Epithelial cell of esophagus (primary cell): ENCODE measurements around the gene XIAP.
A peak's percentile ranks its signal among the peaks of the same experiment; 100 is the strongest.
"Not testable (repeated sequence)": the region's sequence is repeated elsewhere in the genome, so short reads cannot be mapped to it uniquely, and the experiment has no call there.

Experiments used
- DNase-seq: peaks from one replicate; pipeline ENCODE4 v3.0.0; 2010; ENCODE audit warnings: low read depth
- H3K4me3 ChIP-seq: 2 replicates; pipeline ENCODE4 v1.5.1; 2011; ENCODE audit warnings: mild to moderate bottlenecking, low read length, control low read depth
- TF ChIP-seq, protein P1 (sequence below): IDR thresholded peaks from 2 replicates; pipeline ENCODE4 v1.5.1; 2011; ENCODE audit warnings: low read depth, mild to moderate bottlenecking, low read length, control low read depth, inconsistent platforms; ENCODE audit not compliant: insufficient read depth; ENCODE audit errors: missing control alignments

XIAP gene

DNA sequence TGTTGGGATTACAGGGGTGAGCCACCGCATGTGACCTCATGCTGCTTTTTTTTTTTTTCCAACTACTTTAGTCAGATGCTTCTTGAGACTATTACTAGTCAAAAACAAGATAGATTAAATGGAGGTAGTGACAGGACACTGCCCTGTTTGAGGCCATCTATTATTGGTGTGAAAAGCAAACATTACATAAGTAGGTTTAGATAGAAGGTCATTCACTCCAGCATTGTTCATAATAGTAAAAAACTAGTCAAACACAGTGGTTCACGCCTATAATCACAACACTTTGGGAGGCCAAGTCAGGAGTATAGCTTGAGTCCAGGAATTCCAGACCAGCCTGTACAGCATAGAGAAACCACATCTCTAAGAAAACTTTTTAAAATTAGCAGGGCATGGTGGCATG is 16.3 kb downstream of the XIAP start:
- H3K4me3 ChIP-seq = no peak overlapping the region
- DNase-seq = no peak
- TF ChIP-seq, protein P1, sequence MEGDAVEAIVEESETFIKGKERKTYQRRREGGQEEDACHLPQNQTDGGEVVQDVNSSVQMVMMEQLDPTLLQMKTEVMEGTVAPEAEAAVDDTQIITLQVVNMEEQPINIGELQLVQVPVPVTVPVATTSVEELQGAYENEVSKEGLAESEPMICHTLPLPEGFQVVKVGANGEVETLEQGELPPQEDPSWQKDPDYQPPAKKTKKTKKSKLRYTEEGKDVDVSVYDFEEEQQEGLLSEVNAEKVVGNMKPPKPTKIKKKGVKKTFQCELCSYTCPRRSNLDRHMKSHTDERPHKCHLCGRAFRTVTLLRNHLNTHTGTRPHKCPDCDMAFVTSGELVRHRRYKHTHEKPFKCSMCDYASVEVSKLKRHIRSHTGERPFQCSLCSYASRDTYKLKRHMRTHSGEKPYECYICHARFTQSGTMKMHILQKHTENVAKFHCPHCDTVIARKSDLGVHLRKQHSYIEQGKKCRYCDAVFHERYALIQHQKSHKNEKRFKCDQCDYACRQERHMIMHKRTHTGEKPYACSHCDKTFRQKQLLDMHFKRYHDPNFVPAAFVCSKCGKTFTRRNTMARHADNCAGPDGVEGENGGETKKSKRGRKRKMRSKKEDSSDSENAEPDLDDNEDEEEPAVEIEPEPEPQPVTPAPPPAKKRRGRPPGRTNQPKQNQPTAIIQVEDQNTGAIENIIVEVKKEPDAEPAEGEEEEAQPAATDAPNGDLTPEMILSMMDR = no peak

DNA sequence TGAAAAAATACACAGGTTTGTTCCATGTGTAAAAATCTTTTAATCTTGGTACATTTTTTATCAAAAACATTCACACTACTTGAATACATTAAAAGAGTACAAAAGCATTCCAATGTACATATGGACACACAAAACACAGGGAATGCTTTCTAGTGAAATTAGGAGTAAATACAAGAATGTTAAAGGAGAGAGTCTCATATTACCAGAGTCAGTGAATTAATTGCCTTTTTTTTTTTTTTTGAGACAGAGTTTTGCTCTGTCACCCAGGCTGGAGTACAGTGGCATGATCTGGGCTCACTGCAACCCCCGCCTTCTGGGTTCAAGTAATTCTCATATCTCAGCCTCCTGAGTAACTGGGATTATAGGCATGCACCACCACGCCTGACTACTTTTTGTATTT is 17.0 kb downstream of the XIAP start:
- TF ChIP-seq, protein P1 = no peak
- no peak for DNase-seq
- H3K4me3 ChIP-seq = no peak overlapping the region

DNA sequence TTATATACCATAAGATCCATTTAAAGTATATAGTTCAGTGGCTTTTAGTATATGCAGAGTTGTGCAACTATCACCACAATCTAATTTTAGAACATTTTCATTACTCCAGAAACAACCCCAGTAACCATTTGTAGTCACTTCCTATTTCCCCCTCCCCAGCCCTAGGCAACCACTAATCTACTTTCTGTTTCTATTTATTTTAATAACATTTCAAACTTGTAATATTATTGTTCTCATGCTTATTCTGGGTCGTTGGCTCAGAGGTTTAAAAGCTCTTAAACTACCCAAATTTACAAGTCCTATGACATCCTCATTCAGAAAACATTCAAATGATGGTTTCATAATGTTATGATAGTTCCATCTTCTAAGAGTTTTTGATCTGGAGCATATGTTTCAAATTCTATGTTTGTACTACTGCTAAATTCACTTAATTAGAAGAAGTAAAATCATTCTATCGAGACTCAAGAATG is 18.4 kb downstream of the XIAP start:
- H3K4me3 ChIP-seq = no peak overlapping the region
- TF ChIP-seq, protein P1 = no peak
- DNase-seq = no peak

DNA sequence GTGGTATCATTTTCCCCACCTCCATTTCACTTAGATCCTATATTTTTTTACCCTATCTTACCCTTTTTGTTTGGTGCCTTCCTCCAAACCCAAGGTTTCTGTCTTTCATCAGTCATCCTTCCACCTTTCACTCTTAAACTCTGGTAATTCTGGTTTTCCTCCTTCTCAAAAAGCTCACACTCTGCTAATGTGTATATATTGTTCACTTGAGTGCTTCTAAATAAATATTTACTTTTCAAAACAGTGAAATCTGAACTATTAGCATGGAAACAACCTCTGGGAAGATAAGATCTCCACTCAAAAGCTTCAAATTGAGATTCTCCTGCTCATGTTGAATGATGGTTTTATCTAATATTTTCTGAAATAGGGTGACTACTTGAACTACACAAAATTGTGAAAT is 21.5 kb downstream of the XIAP start:
- TF ChIP-seq, protein P1 = no peak
- no peak for DNase-seq
- no peak overlapping the region for H3K4me3 ChIP-seq

DNA sequence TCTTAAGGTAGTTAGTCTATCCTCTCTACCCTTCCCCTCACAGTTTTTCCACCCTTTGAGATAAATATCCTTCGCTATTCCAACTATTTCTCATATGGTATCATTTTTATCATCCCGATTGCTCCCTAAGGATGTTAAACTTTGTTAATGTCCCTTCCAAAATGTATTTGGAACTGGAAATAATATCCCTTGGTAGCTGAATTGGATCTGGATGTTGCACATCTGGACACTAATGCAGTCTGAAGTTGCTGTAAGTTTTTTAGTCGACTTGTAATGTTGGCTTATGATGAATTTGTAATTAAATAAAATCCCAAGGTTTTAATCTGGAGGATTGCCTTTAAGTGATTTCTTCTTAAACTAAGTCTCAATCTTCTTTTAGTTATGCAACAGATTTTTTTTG is 22.5 kb downstream of the XIAP start:
- TF ChIP-seq, protein P1 = no peak
- H3K4me3 ChIP-seq = no peak overlapping the region
- DNase-seq = no peak

DNA sequence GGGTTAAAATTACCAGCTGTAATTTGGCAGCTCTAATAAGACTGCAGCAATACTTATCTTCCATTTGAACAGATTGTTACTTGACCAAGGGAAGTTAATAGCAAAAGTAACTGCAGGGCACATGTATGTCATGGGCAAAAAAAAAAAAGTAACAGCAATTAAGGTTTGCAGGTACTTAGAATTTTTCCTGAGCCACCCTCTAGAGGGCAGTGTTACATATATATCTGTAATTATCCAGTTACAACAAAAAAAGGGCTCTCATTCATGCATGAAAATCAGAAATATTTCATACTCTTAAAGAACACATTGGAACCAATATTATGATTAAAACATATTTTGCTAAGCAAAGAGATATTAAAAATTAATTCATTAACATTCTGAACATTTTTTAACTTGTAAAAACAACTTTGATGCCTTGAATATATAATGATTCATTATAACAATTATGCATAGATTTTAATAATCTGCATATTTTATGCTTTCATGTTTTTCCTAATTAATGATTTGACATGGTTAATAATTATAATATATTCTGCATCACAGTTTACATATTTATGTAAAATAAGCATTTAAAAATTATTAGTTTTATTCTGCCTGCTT is 25.1 kb downstream of the XIAP start:
- H3K4me3 ChIP-seq = no peak overlapping the region
- TF ChIP-seq, protein P1 = peak; percentile 38
- peak; percentile 54 for DNase-seq

DNA sequence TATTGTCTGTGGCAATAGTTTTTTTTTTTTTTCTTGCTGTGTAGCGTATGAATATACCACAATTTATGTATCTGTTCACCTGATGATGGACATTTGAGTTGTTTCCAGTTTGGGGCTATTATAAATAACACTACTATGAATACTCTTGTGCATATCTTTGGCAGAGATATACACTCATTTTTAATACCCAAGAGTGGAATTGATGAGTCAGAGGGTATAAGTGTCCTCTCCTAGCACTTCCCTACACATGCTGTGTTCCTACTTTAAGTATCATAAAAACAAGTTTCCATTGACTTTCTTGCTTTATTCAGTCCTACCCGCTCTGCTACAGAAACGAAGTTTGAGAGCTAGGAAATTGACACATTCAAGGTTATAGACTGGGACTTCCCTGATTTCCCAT is 39.8 kb downstream of the XIAP start:
- TF ChIP-seq, protein P1 = no peak
- no peak for DNase-seq
- H3K4me3 ChIP-seq = no peak overlapping the region

DNA sequence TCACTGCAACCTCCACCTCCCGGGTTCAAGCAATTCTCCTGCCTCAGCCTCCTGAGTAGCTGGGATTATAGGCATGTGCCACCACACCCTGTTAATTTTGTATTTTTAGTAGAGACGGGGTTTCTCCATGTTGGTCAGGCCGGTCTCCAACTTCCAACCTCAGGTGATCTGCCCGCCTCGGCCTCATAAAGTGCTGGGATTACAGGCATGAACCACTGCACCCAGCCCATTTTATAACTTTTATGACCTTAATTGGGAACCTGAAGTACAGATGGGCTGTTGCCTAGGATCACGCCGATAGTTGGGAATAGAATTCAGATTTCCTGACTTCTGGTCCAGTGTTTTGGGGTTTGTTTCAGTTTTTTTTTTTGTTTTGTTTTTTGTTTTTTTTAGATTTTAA is 43.4 kb downstream of the XIAP start:
- H3K4me3 ChIP-seq, DNase-seq: not testable (repeated sequence)
